NCI-H1694 (cell line): ENCODE results near the gene GINS2.

Experiments
- DNase-seq: peaks from one replicate; lab custom pipeline; 2025; lab: John Stamatoyannopoulos, UW

Gene GINS2

DNA sequence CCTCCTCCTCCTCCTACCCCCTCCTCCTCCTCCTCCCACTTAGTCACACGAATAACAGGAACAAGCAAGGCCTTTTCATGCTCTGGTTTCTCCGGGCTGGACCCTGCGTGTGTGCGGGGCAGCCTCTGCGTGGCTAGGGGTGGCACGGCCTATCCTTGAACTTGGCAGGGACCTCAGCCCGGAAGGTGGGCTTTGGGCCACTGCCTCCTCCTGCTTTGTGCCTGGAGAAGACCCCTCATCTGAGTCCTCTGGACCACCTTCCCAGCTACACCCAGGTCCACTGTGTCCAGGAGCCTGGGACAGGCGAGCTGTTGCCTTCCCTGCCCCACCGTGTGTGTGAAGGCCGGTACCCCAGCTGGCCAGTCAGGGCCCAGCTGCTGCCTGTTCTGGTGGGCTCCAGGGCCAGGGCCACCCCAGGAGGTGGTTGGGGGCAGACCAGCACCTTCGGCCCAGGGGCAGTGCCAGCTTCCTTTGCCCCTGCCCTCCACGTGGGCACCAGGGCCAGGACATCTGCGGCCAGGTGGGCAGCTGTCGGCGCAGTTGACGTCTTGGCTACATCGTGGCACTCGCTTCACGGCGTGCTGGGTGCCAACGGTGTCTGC is 35.4 kb downstream of the GINS2 start:
- no peak for DNase-seq

DNA sequence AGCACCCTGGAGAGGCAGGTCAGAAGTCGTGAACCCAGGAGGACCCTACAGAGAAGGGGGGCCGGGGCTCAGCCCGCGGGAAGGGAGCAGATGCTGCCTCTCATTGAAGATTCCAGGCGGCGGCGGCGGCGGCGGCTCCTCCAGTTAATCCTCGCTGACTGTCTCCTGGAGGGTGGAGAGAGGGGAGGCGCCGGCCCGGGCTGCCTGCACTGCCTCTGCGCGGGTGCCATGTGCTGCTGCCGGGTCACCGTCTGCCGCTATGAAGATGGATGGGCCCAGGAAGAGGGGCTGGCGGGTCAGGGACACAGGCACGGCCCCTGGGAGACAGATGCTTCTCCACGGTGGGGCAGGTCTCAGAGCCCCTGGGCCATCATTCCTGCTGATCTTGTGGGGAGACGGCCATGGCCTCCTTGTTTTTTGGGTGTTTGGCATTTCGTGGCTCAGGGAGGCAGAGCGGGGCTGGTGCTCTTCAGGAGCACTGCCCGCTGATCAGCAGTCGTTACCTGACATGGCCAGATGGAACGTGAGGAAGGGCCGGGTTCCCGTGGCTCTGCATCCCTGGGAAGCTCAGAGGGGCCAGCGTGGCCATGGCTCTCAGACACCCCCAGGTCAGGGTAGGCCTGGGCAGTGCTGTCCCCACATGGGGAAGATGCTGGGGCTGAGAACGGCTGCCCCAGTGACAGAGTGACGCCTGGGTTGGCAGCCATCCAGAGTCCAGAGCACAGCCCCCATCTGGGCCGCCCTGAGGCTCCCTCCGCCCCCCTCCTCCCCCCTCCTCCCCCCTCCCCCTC is 36.1 kb downstream of the GINS2 start:
- peak; percentile 74 for DNase-seq

DNA sequence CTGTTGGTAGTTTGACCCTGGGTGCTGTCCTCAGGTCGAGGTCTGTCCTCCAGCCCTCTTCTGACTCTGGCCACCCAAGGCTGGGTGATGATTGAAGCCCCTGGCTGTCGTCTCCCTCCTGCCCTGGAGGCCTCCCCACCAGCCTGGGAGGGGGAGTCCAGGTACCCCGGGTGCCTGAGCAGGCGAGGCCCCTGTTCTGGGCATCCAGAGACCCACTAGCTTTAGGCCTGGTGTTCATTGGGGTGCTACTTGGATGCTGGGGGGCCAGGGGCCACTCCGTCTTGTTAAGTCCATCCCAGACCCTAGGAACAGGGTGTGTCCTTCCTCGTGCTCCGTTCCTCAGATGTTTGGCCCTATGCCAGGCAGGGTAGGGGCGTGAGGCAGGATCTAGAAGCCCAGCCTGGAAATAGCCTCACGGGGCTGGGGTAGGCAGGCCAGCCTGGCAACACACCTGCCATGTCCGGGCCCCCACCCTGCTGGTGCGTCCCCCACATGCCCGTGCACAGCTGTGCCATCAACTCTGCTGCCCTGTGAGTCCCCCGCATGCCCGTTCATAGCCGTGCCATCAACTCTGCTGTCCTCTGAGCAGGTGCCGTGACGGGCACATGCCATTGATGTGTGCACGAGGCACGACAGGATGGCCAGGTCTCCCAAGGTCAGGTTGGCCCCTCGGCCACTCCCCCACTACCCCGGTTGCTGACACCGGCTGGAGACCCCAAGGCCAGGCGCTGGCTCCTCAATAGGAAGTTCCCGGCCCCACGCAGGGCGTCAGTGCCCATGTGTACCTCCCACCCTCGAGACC is 36.9 kb downstream of the GINS2 start:
- no peak for DNase-seq

DNA sequence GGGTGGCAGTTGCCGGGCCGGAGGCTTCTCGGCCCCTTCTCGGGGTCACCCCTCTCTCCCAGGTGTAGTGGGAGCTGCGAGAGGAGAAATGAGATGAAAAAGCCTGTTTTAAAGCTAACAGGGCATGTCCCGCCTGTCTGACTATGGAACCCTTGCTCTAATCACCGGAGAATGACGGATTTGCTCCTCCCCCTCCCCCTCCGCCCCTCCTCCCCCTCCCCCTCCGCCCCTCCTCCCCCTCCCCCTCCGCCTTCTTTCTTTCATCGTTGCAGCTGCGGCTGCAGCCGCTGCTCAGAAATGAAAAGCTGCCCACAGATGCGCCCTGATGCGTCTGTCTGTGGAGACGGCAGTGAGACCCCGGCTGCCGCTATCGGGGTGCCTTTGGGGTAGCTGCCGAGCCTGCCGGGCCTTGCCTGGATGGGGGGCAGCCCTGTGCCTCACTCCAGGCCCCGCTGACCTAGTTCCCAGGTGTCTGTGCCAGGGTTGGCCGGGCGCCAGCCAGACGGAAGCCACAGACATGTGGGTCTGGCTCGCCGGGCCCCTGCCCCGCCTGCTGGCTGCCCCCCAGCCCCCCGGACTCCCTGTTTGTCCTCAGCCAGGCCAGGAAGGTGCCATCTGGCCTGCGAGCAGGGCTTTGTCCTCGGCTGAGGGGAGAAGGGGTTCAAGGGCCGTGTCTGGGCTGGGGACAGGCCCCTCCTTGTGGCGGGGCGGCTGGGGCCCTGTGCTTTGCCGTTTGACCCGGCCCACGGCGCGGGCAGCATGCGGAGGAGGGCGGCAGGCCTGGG is 37.7 kb downstream of the GINS2 start:
- DNase-seq = no peak

DNA sequence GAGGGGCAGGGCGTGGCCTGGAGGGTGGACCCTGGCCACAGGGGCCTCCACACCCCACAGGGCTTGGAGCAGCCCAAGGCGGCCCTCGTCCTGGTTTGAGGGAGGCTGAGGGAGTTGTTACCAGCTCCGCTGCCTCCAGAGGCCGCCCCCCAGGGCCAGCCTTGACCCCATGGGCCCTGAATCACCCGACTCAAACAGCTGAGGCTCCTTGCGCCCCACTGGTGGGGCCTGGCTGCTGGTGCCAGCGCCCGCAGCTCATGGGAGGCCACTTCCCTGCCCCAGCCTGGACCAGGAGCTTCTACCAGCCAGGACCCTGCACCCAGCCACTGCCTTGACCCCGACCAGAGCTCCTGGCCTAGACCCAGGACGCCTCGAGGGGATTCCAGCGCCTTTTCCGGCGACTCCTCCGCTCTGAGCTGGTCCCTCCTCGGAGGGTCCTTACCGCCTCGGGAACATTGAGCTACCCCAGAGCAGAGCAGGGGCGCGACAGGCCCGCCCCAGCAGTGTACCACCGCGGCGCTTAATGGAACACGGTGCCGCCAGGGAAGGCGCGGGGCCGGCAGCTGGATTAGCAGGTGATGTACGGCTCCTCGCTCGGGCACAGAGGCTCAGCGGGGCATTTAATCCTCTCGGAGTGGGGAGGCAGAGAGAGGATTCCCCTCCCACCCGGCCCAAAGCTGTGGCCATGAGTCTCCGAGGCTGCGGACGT is 38.5 kb downstream of the GINS2 start:
- DNase-seq = no peak

DNA sequence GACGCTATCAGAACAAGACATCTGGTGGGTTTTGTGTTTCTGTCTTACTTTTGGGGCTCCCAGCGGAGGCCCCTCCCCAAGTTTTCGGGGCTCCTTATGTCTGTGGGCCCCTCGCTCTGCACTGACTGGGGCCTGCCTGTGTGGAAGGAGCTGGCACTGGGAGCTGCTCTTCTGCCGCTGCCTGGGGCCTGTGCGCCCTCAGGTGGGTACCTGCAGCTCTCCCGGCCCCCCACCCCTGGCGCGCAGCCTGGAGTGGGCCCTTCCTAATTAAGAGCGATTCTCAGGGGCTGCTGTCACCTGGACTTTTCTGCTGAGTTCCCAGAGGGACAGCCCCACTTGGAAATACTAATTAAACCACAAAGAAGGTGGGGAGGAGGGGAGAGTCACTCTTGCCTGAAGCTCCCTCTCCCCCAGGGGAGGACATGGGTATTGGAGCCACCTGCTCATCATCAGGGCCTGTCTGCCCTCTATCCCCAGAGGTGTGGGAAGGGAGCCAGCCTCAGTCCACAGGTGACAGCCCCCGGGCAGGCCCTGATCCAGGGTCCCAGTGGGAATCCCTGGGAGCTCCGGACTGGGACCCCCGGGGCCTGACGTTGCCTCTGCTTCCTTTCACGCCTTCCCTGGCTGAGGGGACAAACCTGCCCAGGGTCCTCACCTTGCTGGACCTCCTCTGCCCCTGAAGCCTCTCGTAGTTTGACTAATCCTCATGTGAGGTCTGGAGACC is 39.2 kb downstream of the GINS2 start:
- no peak for DNase-seq

DNA sequence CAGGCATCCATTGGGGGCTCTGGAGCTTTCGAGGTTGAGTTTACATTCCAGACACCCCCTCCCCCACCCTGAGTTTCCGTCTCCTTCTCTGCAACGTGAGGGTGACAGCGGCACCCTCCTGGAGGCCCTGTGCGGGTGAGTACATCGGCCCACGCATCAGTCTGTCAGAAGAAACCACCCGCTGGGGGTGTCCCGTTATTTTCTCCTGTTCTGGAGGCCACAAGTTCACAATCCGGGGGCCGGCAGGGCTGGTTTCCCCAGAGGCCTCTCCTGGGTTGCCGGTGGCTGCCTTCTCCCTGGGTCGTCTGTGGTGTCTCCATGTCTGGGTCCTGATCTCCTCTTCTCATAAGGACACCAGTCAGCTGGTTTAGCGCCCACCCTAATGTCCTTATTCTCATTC is 39.9 kb downstream of the GINS2 start:
- no peak for DNase-seq

DNA sequence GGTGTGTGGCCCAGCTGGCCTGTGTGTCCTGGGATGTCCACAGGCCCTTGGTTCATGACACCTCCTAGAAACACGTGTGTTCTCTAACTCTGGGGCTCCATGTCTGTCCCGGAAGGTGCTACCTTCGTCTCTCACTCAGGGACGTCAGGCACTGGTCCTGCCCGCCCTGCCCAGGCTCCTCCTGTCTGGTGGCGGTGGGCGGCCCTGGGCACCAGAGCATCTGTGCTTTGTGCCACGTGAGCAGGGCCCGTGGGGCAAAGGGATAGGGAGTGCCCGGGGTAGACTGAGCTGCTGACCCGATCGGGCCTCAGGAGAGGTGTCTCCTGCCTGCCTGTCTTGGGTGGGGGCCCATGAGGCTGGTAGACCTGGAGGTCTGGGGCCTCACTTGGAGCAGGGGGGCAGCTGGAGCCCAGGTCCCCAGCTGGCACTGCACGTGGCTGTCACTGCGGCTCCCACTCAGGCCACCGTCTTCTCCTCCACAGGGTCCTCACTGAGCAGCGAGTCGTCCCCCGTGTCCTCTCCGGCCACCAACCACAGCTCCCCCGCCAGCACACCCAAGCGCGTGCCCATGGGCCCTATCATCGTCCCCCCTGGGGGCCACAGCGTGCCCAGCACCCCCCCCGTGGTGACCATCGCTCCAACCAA is 40.6 kb downstream of the GINS2 start:
- no peak for DNase-seq

DNA sequence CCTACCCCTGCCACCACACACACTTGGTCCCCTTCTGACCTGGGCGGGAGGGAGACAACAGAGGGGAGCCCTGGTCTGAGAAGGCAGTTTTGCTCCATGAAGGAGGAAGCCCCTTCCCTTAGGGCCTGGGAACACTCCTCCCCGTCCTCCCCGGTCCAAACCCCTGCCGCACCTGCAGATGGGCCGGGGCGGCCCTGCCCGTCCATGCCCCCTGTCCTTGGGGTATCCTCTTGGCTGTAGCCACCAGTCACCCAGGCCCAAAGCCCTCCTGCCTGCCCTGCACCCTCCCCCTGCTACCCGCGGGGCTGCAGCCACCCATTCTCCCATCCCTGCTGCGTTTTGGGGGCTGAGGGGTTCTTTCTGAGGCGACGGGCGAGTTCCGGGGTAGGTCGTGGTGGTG is 41.8 kb downstream of the GINS2 start:
- no peak for DNase-seq

DNA sequence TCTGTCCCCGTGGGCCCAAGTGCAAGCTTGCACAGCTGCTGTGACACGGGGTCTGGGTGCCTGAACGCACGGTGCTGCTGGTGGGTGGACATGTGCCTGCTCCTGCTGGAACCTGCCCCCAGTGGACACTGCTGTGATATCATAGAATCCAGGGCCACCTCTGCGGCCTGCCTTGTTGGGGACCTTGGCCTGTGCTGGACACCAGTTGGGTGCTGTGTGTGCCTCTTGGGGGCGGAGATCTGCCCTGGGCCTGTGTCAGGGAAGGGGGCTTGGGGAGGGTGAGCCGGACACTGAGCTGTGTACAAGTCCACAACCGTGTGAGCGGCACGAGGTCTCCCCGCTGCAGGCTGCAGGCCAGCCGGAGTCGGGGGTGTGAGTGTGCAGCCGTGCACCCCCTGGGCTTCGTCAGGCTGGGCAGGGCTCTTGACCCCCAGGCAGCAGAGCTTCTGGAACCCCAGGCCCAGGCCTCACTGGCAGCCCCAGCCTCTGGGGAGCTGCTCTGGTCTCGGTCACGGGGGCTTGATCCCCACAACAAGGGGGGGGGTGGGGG is 42.3 kb downstream of the GINS2 start:
- DNase-seq = no peak

DNA sequence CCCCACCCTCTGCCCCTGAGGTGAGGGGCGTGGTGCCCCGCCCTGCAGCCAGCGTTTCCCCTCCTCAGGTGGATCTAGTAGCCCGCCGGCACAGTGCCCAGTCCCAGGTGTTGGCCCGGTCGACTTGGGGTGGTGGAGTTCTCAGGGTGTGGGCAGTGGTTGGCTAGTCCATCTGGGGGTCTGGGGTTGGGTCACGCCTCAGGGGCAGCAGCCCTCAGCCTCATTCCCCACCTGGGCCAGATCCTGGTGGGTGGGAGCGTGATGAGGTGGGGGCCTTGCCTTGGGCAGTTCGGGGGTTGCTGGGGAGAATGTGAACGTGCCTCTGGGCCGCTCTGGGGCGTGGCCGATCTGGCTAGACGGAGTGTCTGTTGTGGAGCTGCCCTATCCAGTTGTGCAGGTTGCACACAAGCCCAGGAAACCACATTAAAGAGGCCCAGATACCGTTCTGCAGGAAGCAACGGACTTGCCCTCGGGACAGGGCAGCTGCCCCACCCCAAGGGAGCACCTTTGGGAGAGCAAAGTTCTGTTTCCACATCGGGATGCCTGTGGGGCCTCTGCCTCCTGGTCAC is 43.6 kb downstream of the GINS2 start:
- DNase-seq = no peak

DNA sequence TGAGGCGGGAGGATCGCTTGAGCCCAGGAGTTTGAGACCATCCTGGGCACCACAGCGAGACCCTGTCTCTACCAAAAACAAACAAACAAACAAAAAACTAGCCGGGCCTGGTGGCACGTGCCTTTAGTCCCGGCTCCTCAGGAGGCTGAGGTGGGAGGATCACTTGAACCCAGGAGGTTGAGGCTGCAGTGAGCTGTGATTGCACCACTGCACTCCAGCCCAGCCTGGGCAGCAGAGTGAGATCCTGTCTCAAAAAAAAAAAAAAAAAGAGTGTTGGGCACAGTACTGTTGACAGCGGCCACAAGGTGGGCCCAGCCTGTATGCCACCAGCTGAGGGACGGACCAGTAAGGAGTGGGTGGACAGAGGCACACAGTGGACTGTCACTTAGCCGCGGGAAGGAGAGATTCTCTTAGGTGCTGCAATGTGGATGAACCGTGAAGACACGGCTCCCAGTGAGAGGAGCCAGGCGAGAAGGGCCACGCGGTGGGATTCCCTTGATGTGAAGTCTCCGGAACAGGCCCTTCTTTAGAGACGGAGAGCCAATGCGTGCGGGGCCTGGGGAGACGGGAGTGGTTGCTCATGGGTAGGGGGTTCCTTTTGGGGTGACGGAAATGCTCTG is 44.6 kb downstream of the GINS2 start:
- no peak for DNase-seq

DNA sequence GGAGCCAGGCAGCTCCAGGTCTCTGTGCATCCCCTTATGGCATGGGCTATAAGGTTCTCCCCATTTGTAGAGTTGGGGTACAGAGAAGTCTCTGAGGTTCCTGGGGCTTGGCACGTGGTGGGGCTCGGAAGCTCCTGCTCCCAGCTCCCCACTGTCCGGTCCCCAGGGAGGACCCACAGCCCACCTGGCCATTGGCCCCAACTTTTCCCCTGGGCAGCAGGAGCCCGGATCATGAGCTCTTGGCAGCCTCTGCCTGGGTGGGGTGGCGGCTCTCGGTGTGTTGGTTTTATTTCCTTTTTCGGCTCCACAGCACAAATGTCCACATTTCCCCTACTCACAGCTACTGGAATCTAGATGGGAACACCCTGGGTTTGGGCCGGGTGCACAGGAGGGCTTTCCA is 45.1 kb downstream of the GINS2 start:
- DNase-seq = no peak

DNA sequence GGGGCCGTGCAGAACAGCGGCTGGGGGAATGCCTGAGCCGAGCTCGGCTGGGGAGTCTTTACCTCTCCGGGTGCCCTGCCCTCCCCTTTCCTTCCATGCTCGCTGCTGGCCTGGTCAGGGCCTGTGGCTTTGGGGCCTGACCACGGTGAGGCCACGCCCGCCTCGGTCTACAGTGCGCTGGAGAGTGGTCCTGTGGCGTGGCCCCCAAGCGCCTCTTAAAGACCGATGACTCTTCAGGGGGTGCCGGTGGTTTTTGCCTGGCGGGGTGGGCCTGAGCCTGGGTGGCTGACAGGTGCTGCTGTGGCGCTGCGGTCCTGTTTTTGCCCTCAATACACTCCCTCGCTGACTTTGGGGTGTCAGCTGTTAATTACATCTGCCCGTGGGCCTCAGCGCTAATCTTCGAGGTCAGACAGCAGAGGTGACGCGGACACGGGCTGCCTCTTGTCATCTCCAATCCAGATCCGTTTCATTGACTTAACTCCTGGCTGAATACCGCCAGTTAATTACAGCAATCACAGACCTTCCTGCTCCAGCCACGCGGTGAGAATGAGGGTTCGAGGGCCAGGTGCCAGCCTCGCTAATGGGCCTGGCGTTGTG is 45.9 kb downstream of the GINS2 start:
- DNase-seq = no peak

DNA sequence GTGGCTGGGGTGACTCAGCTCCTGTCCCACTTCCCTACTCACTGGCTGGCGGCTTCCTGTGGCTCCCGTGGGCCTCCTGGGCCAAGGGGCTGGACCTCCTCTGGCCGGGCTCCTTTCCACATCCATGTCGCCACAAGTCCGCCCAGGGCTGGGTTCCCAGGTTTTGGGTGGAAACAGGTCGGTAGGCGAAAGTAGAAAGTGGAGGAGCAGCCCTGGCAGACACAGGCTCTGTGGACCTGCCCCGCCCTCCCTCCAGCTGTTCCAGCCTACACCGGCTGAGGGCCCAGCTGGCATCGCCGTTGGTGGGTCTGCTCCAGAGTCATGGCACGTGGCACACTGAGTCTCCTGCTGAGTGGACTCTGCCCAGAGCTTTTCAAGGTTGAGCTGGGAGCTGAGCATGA is 47.0 kb downstream of the GINS2 start:
- DNase-seq = peak; percentile 89

DNA sequence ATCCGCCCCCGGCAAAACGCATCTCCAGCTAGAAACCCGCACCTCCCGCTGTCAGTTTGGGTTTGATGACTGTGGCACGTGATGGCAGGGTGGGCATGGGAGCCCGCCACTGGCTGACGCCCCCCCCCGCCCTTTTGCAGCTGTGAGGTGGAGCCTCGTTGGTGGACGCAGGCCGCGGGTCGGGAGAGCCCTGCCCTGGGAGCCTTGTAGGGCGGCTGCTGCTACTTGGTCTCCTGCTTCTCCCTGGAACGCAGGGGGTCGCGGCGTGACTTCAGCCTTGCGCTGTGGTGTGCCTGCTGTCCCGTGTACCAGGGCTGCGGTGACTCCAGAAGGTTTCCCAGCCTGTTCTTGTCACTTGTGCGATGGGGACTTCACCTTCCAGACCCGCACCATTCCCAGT is 47.4 kb downstream of the GINS2 start:
- DNase-seq = no peak

DNA sequence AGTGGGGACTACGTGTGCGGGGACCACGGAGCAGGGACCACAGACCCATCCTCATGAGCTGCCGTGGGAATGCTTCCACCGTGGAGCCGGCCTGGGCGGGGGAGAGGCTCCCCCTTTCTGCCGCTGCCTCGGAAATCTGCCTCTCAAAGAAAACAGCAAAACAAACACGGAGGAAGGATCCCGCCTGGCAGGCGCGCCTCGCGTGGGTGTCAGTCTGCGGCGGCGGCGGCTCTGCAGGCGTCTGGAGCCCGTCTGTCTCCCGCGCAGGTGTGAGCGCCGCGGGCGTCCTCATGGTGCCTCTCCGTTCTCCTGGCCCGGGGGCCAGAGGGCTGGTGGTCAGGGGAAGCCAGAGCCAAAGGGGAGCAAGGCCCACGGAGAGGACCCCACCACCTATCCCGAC is 48.2 kb downstream of the GINS2 start:
- DNase-seq = no peak

DNA sequence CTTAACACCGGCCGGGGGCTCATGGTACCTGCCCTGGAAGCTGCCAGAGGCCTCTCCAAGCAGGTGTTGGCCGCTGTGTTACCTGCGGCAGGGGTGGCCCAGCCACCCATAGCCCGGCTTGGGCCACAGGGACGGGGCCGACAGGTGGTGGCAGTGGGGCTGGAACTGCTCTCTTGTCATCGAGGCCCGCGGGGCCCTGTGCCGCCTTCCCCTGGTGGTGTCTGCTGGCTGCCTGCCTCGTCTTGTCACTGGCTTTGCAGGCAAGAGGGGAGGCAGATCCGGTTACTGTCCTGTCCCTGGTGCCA is 48.5 kb downstream of the GINS2 start:
- peak; percentile 70 for DNase-seq
